A549 (cell line): ENCODE data around the gene SLC27A1. TPM values are rescaled to one million over a fixed set of nuclear protein-coding genes. Genes with fewer than 3 reads are reported as not detected.
A peak's percentile ranks its signal among the peaks of the same experiment; 100 is the strongest.

Experiments used
- ATAC-seq, 2 experiments: fragments of 200-7000 bp in 1 of 2; fragments of >200 bp in 1 of 2; cut with Nextera tagmentation in 1 of 2; cut with Tn5 transposase in 1 of 2; 3 replicates each; pipeline versions ENCODE4 v1.8.0 to v1.9.1; 2018 to 2020; ENCODE audit warnings: mild to moderate bottlenecking in 1 of 2, moderate library complexity in 1 of 2
- CTCF ChIA-PET: fragments of 300-600 bp; sonication (Branson Sonifier 250); formaldehyde crosslinking; extraction: SDS; loops from one replicate; lab custom pipeline; 2021; ENCODE audit warnings: antibody characterized with exemption, inconsistent platforms; lab: Yijun Ruan, JAX
- POLR2A ChIA-PET: fragments of 350-600 bp; formaldehyde crosslinking; extraction: SDS; loops from one replicate; lab custom pipeline; 2021; ENCODE audit warnings: antibody characterized with exemption, inconsistent platforms; lab: Yijun Ruan, JAX
- DNase-seq, 2 experiments: peaks; one replicate each; pipeline versions ENCODE4 v3.0.0 to v3.0.0-alpha.2; 2011 to 2016; ENCODE audit warnings: low read depth in 1 of 2, low spot score in 1 of 2
- FAIRE-seq: peaks from 2 replicates; lab custom pipeline; 2011; peaks lifted over from hg19 to GRCh38; lab: Jason Lieb, UNC
- H3K27ac ChIP-seq, 2 experiments: fragments of >200 bp; sonication (Bioruptor Twin); formaldehyde crosslinking; 3 replicates each; pipeline ENCODE4 v1.5.1; 2016 to 2017
- H3K4me1 ChIP-seq: fragments of >200 bp; sonication (Bioruptor Twin); formaldehyde crosslinking; 3 replicates; pipeline ENCODE4 v1.6.1; 2016
- H3K4me2 ChIP-seq: fragments of >200 bp; sonication (Bioruptor Twin); formaldehyde crosslinking; 3 replicates; pipeline ENCODE4 v1.6.1; 2016
- H3K4me3 ChIP-seq: fragments of >200 bp; sonication (Bioruptor Twin); formaldehyde crosslinking; 3 replicates; pipeline ENCODE4 v1.5.1; 2016
- H3K9me3 ChIP-seq: fragments of >200 bp; sonication (Bioruptor Twin); formaldehyde crosslinking; 3 replicates; pipeline ENCODE4 v1.6.1; 2016
- ATOH8 ChIP-seq: fragments of 250-450 bp; sonication (Bioruptor Pico); IDR thresholded peaks from 2 replicates; pipeline ENCODE4 v1.5.0; 2020; ENCODE audit warnings: low read depth, mild to moderate bottlenecking, moderate library complexity
- BCL3 ChIP-seq: fragments of >200 bp; sonication (Bioruptor Twin); formaldehyde crosslinking; IDR thresholded peaks from 3 replicates; pipeline ENCODE4 v1.6.1; 2016
- BHLHE40 ChIP-seq: IDR thresholded peaks from 2 replicates; pipeline ENCODE4 v1.6.1; 2012; ENCODE audit warnings: low read depth, low read length, inconsistent platforms
- CBX2 ChIP-seq: fragments of 200-600 bp; sonication (generic); IDR thresholded peaks from 2 replicates; pipeline ENCODE4 v1.6.1; 2016; ENCODE audit warnings: low read depth, mild to moderate bottlenecking, borderline replicate concordance
- CHD4 ChIP-seq: fragments of 200-600 bp; sonication (generic); IDR thresholded peaks from 2 replicates; pipeline ENCODE4 v1.6.1; 2016; ENCODE audit warnings: antibody characterized with exemption, mild to moderate bottlenecking, borderline replicate concordance
- ELK1 ChIP-seq: fragments of 150-350 bp; IDR thresholded peaks from 2 replicates; pipeline ENCODE4 v1.6.1; 2014; ENCODE audit warnings: low read depth, mild to moderate bottlenecking, low read length
- FOXS1 ChIP-seq: fragments of 250-450 bp; sonication (Bioruptor Pico); IDR thresholded peaks from 2 replicates; pipeline ENCODE4 v1.5.0; 2020; ENCODE audit warnings: mild to moderate bottlenecking, moderate library complexity
- HEYL ChIP-seq: fragments of 250-450 bp; sonication (Bioruptor Pico); IDR thresholded peaks from 2 replicates; pipeline ENCODE4 v1.8.0; 2021; ENCODE audit warnings: mild to moderate bottlenecking, moderate library complexity
- HMGXB4 ChIP-seq: fragments of 250-450 bp; sonication (Bioruptor Pico); IDR thresholded peaks from 2 replicates; pipeline ENCODE4 v1.5.0; 2021; ENCODE audit warnings: mild to moderate bottlenecking, moderate library complexity, borderline replicate concordance
- HOXA7 ChIP-seq: fragments of 250-450 bp; sonication (Bioruptor Pico); IDR thresholded peaks from 2 replicates; pipeline ENCODE4 v1.5.0; 2020; ENCODE audit warnings: mild to moderate bottlenecking, moderate library complexity
- HOXB5 ChIP-seq: fragments of 250-450 bp; sonication (Bioruptor Pico); IDR thresholded peaks from 2 replicates; pipeline ENCODE4 v1.5.0; 2020; ENCODE audit warnings: mild to moderate bottlenecking, moderate library complexity
- JUN ChIP-seq, 2 experiments: fragments of >200 bp; sonication (Bioruptor Twin); formaldehyde crosslinking; IDR thresholded peaks; 2 replicates in 1 of 2; 3 replicates in 1 of 2; pipeline ENCODE4 v1.6.1; 2016 to 2017
- KDM5A ChIP-seq: fragments of 200-600 bp; sonication (generic); IDR thresholded peaks from 2 replicates; pipeline ENCODE4 v1.6.1; 2016; ENCODE audit warnings: antibody characterized with exemption, mild to moderate bottlenecking
- MAX ChIP-seq: IDR thresholded peaks from 2 replicates; pipeline ENCODE4 v1.6.1; 2012
- NPAS2 ChIP-seq: fragments of 250-450 bp; sonication (Bioruptor Pico); IDR thresholded peaks from 2 replicates; pipeline ENCODE4 v1.8.0; 2022; ENCODE audit warnings: mild to moderate bottlenecking, moderate library complexity, borderline replicate concordance
- PHF8 ChIP-seq: fragments of 200-600 bp; sonication (generic); IDR thresholded peaks from 2 replicates; pipeline ENCODE4 v1.6.1; 2016; ENCODE audit warnings: low read depth, mild to moderate bottlenecking, antibody characterized with exemption, moderate library complexity, borderline replicate concordance
- POLR2A ChIP-seq: IDR thresholded peaks from 2 replicates; pipeline ENCODE4 v1.6.1; 2012; ENCODE audit warnings: mild to moderate bottlenecking, low read length
- POLR2AphosphoS2 ChIP-seq: conservative IDR thresholded peaks from 2 replicates; pipeline ENCODE4 v1.6.1; 2012; ENCODE audit warnings: low read length, improper control_type of control experiment, inconsistent platforms
- RAD21 ChIP-seq, 2 experiments: fragments of >200 bp in 1 of 2; sonication (Bioruptor Twin) in 1 of 2; formaldehyde crosslinking in 1 of 2; IDR thresholded peaks in 1 of 2; conservative IDR thresholded peaks in 1 of 2; 2 replicates in 1 of 2; 3 replicates in 1 of 2; pipeline ENCODE4 v1.6.1; 2012 to 2018; ENCODE audit warnings: inconsistent platforms in 1 of 2
- RCOR1 ChIP-seq: fragments of 150-350 bp; IDR thresholded peaks from 2 replicates; pipeline ENCODE4 v1.6.1; 2014; ENCODE audit warnings: antibody characterized with exemption, low read length, low read depth
- RNF2 ChIP-seq: fragments of 200-600 bp; sonication (generic); IDR thresholded peaks from 2 replicates; pipeline ENCODE4 v1.6.1; 2016; ENCODE audit warnings: low read depth, mild to moderate bottlenecking, antibody characterized with exemption, moderate library complexity, borderline replicate concordance
- SMC3 ChIP-seq: fragments of >200 bp; sonication (Bioruptor Twin); formaldehyde crosslinking; IDR thresholded peaks from 3 replicates; pipeline ENCODE4 v1.6.1; 2018; ENCODE audit warnings: inconsistent platforms
- TFCP2L1 ChIP-seq: fragments of 250-450 bp; sonication (Bioruptor Pico); IDR thresholded peaks from 2 replicates; pipeline ENCODE4 v1.5.0; 2021; ENCODE audit warnings: mild to moderate bottlenecking
- USF2 ChIP-seq: fragments of 450-650 bp; IDR thresholded peaks from 2 replicates; pipeline ENCODE4 v1.6.1; 2014; ENCODE audit warnings: antibody characterized with exemption
- ZFP36 ChIP-seq: fragments of 450-650 bp; IDR thresholded peaks from 2 replicates; pipeline ENCODE4 v1.6.1; 2014; ENCODE audit warnings: borderline replicate concordance; ENCODE audit not compliant: partially characterized antibody
- ZSCAN20 ChIP-seq: fragments of 250-450 bp; sonication (Bioruptor Pico); IDR thresholded peaks from 2 replicates; pipeline ENCODE4 v1.8.0; 2022; ENCODE audit warnings: mild to moderate bottlenecking, moderate library complexity
- WGBS: methylation state at CpG from one replicate; pipeline ENCODE4 v1.1.6; 2017; ENCODE audit errors: missing lambda C conversion rate; 5-methylcytosine and 5-hydroxymethylcytosine counted together
- polyA plus RNA-seq, 4 experiments: library from polyadenylated mRNA; depleted of rRNA in 3 of 4; stranded (reverse); fragments of >200 nt; fragmentation: RNase III in 1 of 4; extraction: RNeasy Plus Mini Kit Qiagen cat#74134 plus additional on column Dnase treatment in 1 of 4; gene quantifications; 2 replicates in 3 of 4; 3 replicates in 1 of 4; pipeline ENCODE4 v1.2.3, GENCODE V29; 2011 to 2017

Gene SLC27A1
- polyA plus RNA-seq, 2 of the 4 experiments (the other 2 are of a cell fraction), result 1.8 to 2.5 TPM

GRCh38 chr19:17540174-17540573 lies 69.8 kb downstream of the SLC27A1 start:
- no peak for ATAC-seq
- Histone ChIP-seq H3K27ac (no peak overlapping the region), H3K4me1 (peaks cover 5% of the 10 kb centered on the region; the same call in 1 of the 3 replicates), H3K9me3 (no peaks in the 10 kb centered on the region), H3K4me3 (no peak overlapping the region), H3K4me2 (peak overlapping the region; percentile 99)
- TF ChIP-seq POLR2AphosphoS2 (no peak), SMC3 (no peak), POLR2A (no peak), TFCP2L1 (CRISPR knock-in tag) (no peak), ZFP36 (no peak), MAX (no peak), CBX2 (no peak), USF2 (no peak), RCOR1 (no peak), HOXB5 (CRISPR knock-in tag) (no peak), HMGXB4 (CRISPR knock-in tag) (no peak), HOXA7 (CRISPR knock-in tag) (no peak), BCL3 (no peak), KDM5A (no peak), HEYL (CRISPR knock-in tag) (no peak), CHD4 (no peak), RNF2 (no peak)
- ChIA-PET CTCF (interaction anchor here (1.4 to 2.1 kb wide), 3 partner anchors 10 to 36 kb away, joined by 4 to 5 read pairs (median 5); no protein-coding TSS in a partner anchor), POLR2A (no interaction called here)
- FAIRE-seq, result no peak
- no peak for DNase-seq
- WGBS, result 90% methylated on average over 14 of the region's 30 CpGs

GRCh38 chr19:17541184-17541759 lies 70.9 kb downstream of the SLC27A1 start:
- DNase-seq, result no peak
- H3K4me1 ChIP-seq, result peaks cover 5% of the 10 kb centered on the region; the same call in 1 of the 3 replicates
- H3K27ac ChIP-seq, result no peak overlapping the region
- 84% methylated on average over 4 of the region's 4 CpGs for WGBS
- CTCF ChIA-PET, result interaction anchor here (0.6 to 1.4 kb wide), 2 partner anchors 11 to 225 kb away, joined by 3 read pairs; no protein-coding TSS in a partner anchor
- no peak overlapping the region for H3K4me3 ChIP-seq
- ATAC-seq, result no peak
- H3K4me2 ChIP-seq, result no peak overlapping the region
- H3K9me3 ChIP-seq, result no peaks in the 10 kb centered on the region
- POLR2A ChIA-PET, result no interaction called here
- no peak for FAIRE-seq
- TF ChIP-seq USF2, result no peak
- TF ChIP-seq KDM5A, result no peak
- no peak for TF ChIP-seq JUN (IDR thresholded peaks at IDR 0.05)
- no peak for TF ChIP-seq HEYL (CRISPR knock-in tag)
- no peak for TF ChIP-seq NPAS2 (CRISPR knock-in tag)
- no peak for TF ChIP-seq ELK1
- TF ChIP-seq PHF8, result no peak
- TF ChIP-seq BHLHE40, result no peak
- no peak for TF ChIP-seq ZSCAN20 (CRISPR knock-in tag)
- TF ChIP-seq HMGXB4 (CRISPR knock-in tag), result no peak
- no peak for TF ChIP-seq FOXS1 (CRISPR knock-in tag)
- no peak for TF ChIP-seq RAD21 (conservative IDR thresholded peaks at IDR 0.05 in 1 of 2, IDR thresholded peaks at IDR 0.05 in 1 of 2)
- no peak for TF ChIP-seq ATOH8 (CRISPR knock-in tag)
- no peak for TF ChIP-seq CBX2
- TF ChIP-seq HOXA7 (CRISPR knock-in tag), result no peak
